Choroid plexus epithelial cell (primary cell): Measurements from ENCODE around the gene ACOX3.
A peak's percentile ranks its signal among the peaks of the same experiment; 100 is the strongest.

ENCODE experiments used
- DNase-seq: peaks from one replicate; pipeline ENCODE4 v3.0.0-alpha.2; 2010; ENCODE audit warnings: low read depth
- H3K4me3 ChIP-seq: 2 replicates; pipeline ENCODE4 v1.5.1; 2011; ENCODE audit warnings: low read depth, mild to moderate bottlenecking, control low read depth, low read length, moderate library complexity
- CTCF ChIP-seq: conservative IDR thresholded peaks from 2 replicates; pipeline ENCODE4 v1.5.1; 2011; ENCODE audit warnings: low read depth, mild to moderate bottlenecking, control low read depth, inconsistent platforms, low read length, moderate library complexity

ACOX3 gene

GRCh38 chr4:8379281-8379680 lies 61.2 kb downstream of the ACOX3 start:
- TF ChIP-seq CTCF = no peak

GRCh38 chr4:8378776-8379175 lies 61.7 kb downstream of the ACOX3 start:
- no peak for DNase-seq
- no peak for TF ChIP-seq CTCF
- no peak overlapping the region for H3K4me3 ChIP-seq

More at GRCh38 chr4:8379281-8379680, 61.2 kb downstream of the ACOX3 start:
- no peak for DNase-seq
- no peak overlapping the region for H3K4me3 ChIP-seq

- H3K4me3 ChIP-seq = no peak overlapping the region
- no peak for DNase-seq
- no peak for TF ChIP-seq CTCF
These were observed 62.3 kb downstream of the ACOX3 start for GRCh38 chr4:8378101-8378724.

- H3K4me3 ChIP-seq = no peak overlapping the region
- no peak for TF ChIP-seq CTCF
- DNase-seq = no peak
These were observed 63.1 kb downstream of the ACOX3 start for GRCh38 chr4:8377103-8378075.

- TF ChIP-seq CTCF = no peak
- no peak overlapping the region for H3K4me3 ChIP-seq
- peak; percentile 65 for DNase-seq
These were observed 64.0 kb downstream of the ACOX3 start for GRCh38 chr4:8376361-8377102.

- H3K4me3 ChIP-seq = no peak overlapping the region
- TF ChIP-seq CTCF = peak; percentile 2
- DNase-seq = no peak
These were observed 65.5 kb downstream of the ACOX3 start for GRCh38 chr4:8374851-8375649.
